Measurements from ENCODE around the gene JAGN1. TPM values are rescaled to one million over a fixed set of nuclear protein-coding genes. Genes with fewer than 3 reads are reported as not detected.

The JAGN1 gene
- total and polyA plus RNA-seq, 9 of the 15 experiments (the other 6 are each of a cell fraction or from before 2014, with no cell fraction given) = 31.6 to 77.8 (median 40.3) TPM

- peaks cover 11 to 43% of the 10 kb centered on the region in 2 experiments; a peak in 4 of 5 replicates for H3K4me1 ChIP-seq (replicated peaks in 1 of 2; ENCODE audit: control insufficient read depth in 2 of 2, insufficient read depth in 2 of 2, low read length in 2 of 2)
- ATAC-seq (peak; percentile 87), FAIRE-seq (no peak), DNase-seq (ENCODE audit: extremely low read depth in 1 of 4, low spot score in 3 of 4) (peak; percentile 84 to 91 (median 88))
- peak overlapping the region; percentile 57 for H3K4me3 ChIP-seq
- peak overlapping the region; percentile 88 for H3K27ac ChIP-seq (ENCODE audit: extremely low read depth, low read depth, low read length)
- H3K27me3 ChIP-seq (ENCODE audit: control insufficient read depth in 2 of 2, insufficient read depth in 2 of 2, low read length in 2 of 2) = no peaks in the 10 kb centered on the region
- H3K36me3 ChIP-seq (ENCODE audit: control insufficient read depth, insufficient read depth, low read length) = peaks cover 26% of the 10 kb centered on the region
- peak overlapping the region; percentile 81 for H3K4me2 ChIP-seq (ENCODE audit: insufficient read depth, low read length)
- ChIA-PET CTCF (ENCODE audit: low intra/inter-chr PET ratio) (interaction anchor here (0.5 to 1.3 kb wide), 7 partner anchors 50 to 573 kb away, joined by 3 to 7 read pairs (median 4); partner anchors contain the start of gene IRAK2), POLR2A (interaction anchor here (0.6 to 3.4 kb wide), 26 partner anchors 10 to 386 kb away, joined by 3 to 15 read pairs (median 4); partner anchors contain the start of genes BRK1, EMC3, IL17RC and IL17RE)
- 2% methylated on average over 77 of the region's 77 CpGs for WGBS (ENCODE audit: insufficient coverage, low coverage, missing lambda C conversion rate)
- peaks cover 20% of the 10 kb centered on the region for H3K79me2 ChIP-seq (ENCODE audit: control insufficient read depth, insufficient read depth, low read length)
- no peaks in the 10 kb centered on the region for H4K20me1 ChIP-seq (replicated peaks; ENCODE audit: control insufficient read depth, insufficient read depth, low read length)
- peak overlapping the region; percentile 76 to 99 for H3K9ac ChIP-seq (ENCODE audit: insufficient read depth in 1 of 2, low read depth in 2 of 2, low read length in 2 of 2)
- intact Hi-C loops (cut with micrococcal nuclease) (loop anchor here (1.0 to 10.0 kb wide), 7 partner anchors 44 to 292 kb away; partner anchors contain the start of genes FANCD2 and VHL), in situ Hi-C loops (cut with MboI) (no loop called here)
- BruUV-seq (replicated peaks) = TSS peak; percentile 90
- peak overlapping the region; percentile 89 for H2AFZ ChIP-seq (ENCODE audit: low read depth, low read length)
- no peaks in the 10 kb centered on the region for H3K9me1 ChIP-seq (ENCODE audit: control insufficient read depth, insufficient read depth, low read length)
- no peaks in the 10 kb centered on the region for H3K9me3 ChIP-seq (replicated peaks; ENCODE audit: control insufficient read depth, insufficient read depth, low read depth, low read length)
- TF ChIP-seq POLR2B (IDR thresholded peaks at IDR 0.05; ENCODE audit: low read depth, partially characterized antibody) (no peak), USF1 (CRISPR knock-in tag; IDR thresholded peaks at IDR 0.05) (peak; percentile 66; the same call in 1 of the 2 replicates), TSC22D4 (tag; IDR thresholded peaks at IDR 0.05) (no peak), MIER1 (IDR thresholded peaks at IDR 0.05; ENCODE audit: low read depth) (no peak), ZNF174 (CRISPR knock-in tag; IDR thresholded peaks at IDR 0.05) (no peak), POLR2A (conservative IDR thresholded peaks at IDR 0.05) (no peak; the same call in 1 of the 2 replicates), FOXK1 (CRISPR knock-in tag; IDR thresholded peaks at IDR 0.05; ENCODE audit: borderline replicate concordance) (0 out of 2 replicates have a peak, but pooled peaks have one; percentile 65), MEIS2 (IDR thresholded peaks at IDR 0.05; ENCODE audit: partially characterized antibody) (no peak), ZNF143 (CRISPR knock-in tag; IDR thresholded peaks at IDR 0.05) (no peak; the same call in 1 of the 2 replicates), MBD2 (IDR thresholded peaks at IDR 0.05; ENCODE audit: borderline replicate concordance, low read depth) (no peak)
- TF ChIP-seq, protein P1, sequence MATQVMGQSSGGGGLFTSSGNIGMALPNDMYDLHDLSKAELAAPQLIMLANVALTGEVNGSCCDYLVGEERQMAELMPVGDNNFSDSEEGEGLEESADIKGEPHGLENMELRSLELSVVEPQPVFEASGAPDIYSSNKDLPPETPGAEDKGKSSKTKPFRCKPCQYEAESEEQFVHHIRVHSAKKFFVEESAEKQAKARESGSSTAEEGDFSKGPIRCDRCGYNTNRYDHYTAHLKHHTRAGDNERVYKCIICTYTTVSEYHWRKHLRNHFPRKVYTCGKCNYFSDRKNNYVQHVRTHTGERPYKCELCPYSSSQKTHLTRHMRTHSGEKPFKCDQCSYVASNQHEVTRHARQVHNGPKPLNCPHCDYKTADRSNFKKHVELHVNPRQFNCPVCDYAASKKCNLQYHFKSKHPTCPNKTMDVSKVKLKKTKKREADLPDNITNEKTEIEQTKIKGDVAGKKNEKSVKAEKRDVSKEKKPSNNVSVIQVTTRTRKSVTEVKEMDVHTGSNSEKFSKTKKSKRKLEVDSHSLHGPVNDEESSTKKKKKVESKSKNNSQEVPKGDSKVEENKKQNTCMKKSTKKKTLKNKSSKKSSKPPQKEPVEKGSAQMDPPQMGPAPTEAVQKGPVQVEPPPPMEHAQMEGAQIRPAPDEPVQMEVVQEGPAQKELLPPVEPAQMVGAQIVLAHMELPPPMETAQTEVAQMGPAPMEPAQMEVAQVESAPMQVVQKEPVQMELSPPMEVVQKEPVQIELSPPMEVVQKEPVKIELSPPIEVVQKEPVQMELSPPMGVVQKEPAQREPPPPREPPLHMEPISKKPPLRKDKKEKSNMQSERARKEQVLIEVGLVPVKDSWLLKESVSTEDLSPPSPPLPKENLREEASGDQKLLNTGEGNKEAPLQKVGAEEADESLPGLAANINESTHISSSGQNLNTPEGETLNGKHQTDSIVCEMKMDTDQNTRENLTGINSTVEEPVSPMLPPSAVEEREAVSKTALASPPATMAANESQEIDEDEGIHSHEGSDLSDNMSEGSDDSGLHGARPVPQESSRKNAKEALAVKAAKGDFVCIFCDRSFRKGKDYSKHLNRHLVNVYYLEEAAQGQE (IDR thresholded peaks at IDR 0.05; ENCODE audit: borderline replicate concordance) = peak; percentile 76
- TF ChIP-seq, protein P1 (CRISPR knock-in tag; IDR thresholded peaks at IDR 0.05; ENCODE audit: low read depth) = no peak
Measured at GRCh38 chr3:9932843-9933560, 42.6 kb downstream of the JAGN1 start.

Data from K562 (cell line).